Pancreas (tissue), 10 donors: ENCODE data around the gene RNPS1. TPM values are rescaled to one million over a fixed set of nuclear protein-coding genes. Genes with fewer than 3 reads are reported as not detected.
A peak's percentile ranks its signal among the peaks of the same experiment; 100 is the strongest.
"Not testable (repeated sequence)": the region's sequence is repeated elsewhere in the genome, so short reads cannot be mapped to it uniquely, and the experiment has no call there.

Experiments used
- ATAC-seq, 4 donors: fragments of 200-7000 bp; cut with Tn5 transposase; one replicate each; pipeline versions ENCODE4 v1.8.0 to v1.9.1; 2020; ENCODE audit warnings: mild to moderate bottlenecking in 4 of 4, moderate library complexity in 4 of 4
- DNase-seq, 6 donors: peaks; one replicate each; pipeline ENCODE4 v3.0.0-alpha.2; 2020
- FAIRE-seq: peaks from 2 replicates; lab custom pipeline; 2012; peaks lifted over from hg19 to GRCh38; lab: Jason Lieb, UNC
- H3K27ac ChIP-seq, 4 donors: fragments of 200-600 bp; sonication (generic); 1 replicate in 3 of 4; 2 replicates in 1 of 4; pipeline versions ENCODE4 v1.5.0 to v1.8.0; 2020
- H3K27me3 ChIP-seq, 4 donors: fragments of 200-600 bp; one replicate each; pipeline ENCODE4 v1.8.0; 2021
- H3K36me3 ChIP-seq, 3 donors: fragments of 200-600 bp; sonication (generic) in 1 of 3; one replicate each; pipeline versions ENCODE4 v1.5.0 to v1.8.0; 2020 to 2021
- H3K4me1 ChIP-seq, 3 donors: fragments of 200-600 bp; one replicate each; pipeline ENCODE4 v1.8.0; 2021
- H3K4me3 ChIP-seq, 4 donors: fragments of 200-600 bp; sonication (generic) in 2 of 4; one replicate each; pipeline versions ENCODE4 v1.5.0 to v1.8.0; 2020 to 2021
- H3K9me3 ChIP-seq, 4 donors: fragments of 200-600 bp; one replicate each; pipeline ENCODE4 v1.8.0; 2021
- WGBS, 2 donors: extraction: QIAGEN DNeasy Blood & Tissue Kit; methylation state at CpG; one replicate each; pipeline ENCODE4 v1.1.7; 2013; 5-methylcytosine and 5-hydroxymethylcytosine counted together
- intact Hi-C, 3 donors: fragments of 100-400 bp; cut with DNase I; formaldehyde crosslinking; loops; one replicate each; pipeline versions ENCODE4 v1.11.1 to v1.14.2; 2022
- polyA plus RNA-seq, 2 donors: library from polyadenylated mRNA; stranded (reverse); fragments of 200-250 nt; gene quantifications; one replicate each; pipeline ENCODE4 v1.2.3, GENCODE V29; 2013
- total RNA-seq, 6 donors: library from RNA; stranded (reverse); fragmentation: NEBNext Ultra II Directional in 4 of 6; extraction: Animal tissue kit (Norgen Biotek cat#: 25700) in 4 of 6; gene quantifications; one replicate each; pipeline versions ENCODE4 v1.2.1 to v1.2.4, GENCODE V29; 2021 to 2023
- TF ChIP-seq, protein P1 (sequence below), 4 donors: fragments of 200-600 bp; sonication (generic) in 3 of 4; IDR thresholded peaks; one replicate each; pipeline versions ENCODE4 v1.5.0 to v1.8.0; 2021; ENCODE audit warnings: antibody characterized with exemption in 4 of 4
- donor health status: healthy with polysubstance abuse.
- donor health status: DM: no; HTN: no; CAD: no; lungs with moderate emphysema.
- donor health status: DM: no; HTN: no; CAD: no.
- donor health status: control.
- donor health status: control.
- donor health status: Bipolar disorder and iron deficiency.
- donor health status: DM: yes; HTN: yes; CAD: no.
- donor health status: DM: no; HTN: no; CAD: no.
- donor health status: DM: no; HTN: no; CAD: no.
- donor health status: DM: yes; HTN: yes; CAD: no.

RNPS1 gene
- total and polyA plus RNA-seq, 8 donors = 36.0 to 103 (median 54.3) TPM

DNA sequence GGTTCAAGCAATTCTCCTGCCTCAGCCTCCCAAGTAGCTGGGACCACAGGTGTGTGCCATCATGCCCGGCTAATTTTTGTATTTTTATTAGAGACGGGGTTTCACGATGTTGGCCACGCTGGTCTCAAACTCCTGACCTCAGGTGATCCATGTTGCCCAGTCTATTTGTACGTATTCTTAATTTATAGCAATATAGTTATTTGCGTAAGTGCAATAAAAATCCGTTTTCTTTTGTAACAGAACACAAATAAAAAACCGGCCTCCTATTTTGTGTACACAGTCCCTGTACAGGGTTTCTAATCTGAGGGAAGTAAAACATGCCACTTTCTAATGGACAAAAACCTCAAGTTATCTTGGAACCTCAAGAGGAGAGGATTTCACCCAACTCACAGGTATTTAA lies 7.7 kb downstream of the RNPS1 start:
- peaks cover 0 to 5% (median under 1%) of the 10 kb centered on the region in 3 donors for H3K4me1 ChIP-seq
- H3K27me3 ChIP-seq = no peaks in the 10 kb centered on the region
- FAIRE-seq (no peak), DNase-seq (no peak), ATAC-seq (no peak)
- no peak overlapping the region for H3K27ac ChIP-seq
- peaks cover 9 to 80% (median 44%) of the 10 kb centered on the region in 3 donors for H3K36me3 ChIP-seq
- H3K4me3 ChIP-seq = no peak overlapping the region
- H3K9me3 ChIP-seq = no peaks in the 10 kb centered on the region
- WGBS, 2 donors = 94 to 97% methylated on average over 8 of the region's 8 CpGs
- intact Hi-C loops = no loop called here
- TF ChIP-seq, protein P1, sequence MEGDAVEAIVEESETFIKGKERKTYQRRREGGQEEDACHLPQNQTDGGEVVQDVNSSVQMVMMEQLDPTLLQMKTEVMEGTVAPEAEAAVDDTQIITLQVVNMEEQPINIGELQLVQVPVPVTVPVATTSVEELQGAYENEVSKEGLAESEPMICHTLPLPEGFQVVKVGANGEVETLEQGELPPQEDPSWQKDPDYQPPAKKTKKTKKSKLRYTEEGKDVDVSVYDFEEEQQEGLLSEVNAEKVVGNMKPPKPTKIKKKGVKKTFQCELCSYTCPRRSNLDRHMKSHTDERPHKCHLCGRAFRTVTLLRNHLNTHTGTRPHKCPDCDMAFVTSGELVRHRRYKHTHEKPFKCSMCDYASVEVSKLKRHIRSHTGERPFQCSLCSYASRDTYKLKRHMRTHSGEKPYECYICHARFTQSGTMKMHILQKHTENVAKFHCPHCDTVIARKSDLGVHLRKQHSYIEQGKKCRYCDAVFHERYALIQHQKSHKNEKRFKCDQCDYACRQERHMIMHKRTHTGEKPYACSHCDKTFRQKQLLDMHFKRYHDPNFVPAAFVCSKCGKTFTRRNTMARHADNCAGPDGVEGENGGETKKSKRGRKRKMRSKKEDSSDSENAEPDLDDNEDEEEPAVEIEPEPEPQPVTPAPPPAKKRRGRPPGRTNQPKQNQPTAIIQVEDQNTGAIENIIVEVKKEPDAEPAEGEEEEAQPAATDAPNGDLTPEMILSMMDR (IDR thresholded peaks at IDR 0.05) = no peak

DNA sequence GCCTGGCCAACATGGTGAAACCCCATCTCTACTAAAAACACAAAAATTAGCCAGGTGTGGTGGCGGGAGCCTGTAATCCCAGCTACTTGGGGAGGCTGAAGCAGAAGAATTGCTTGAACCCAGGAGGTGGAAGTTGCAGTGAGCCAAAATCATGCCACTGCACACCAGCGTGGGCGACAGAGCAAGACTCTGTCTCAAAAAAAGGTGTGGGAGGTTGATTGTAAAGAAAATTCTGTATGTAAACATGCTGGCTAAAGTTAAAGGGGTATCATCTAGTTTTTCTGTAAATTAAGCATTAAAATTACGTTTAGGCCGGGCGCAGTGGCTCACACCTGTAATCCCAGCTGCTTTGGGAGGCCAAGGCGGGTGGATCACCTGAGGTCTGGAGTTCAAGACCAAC lies 9.4 kb downstream of the RNPS1 start:
- H3K27ac ChIP-seq, FAIRE-seq, H3K4me3 ChIP-seq, ATAC-seq, DNase-seq, H3K4me1 ChIP-seq, H3K9me3 ChIP-seq, H3K27me3 ChIP-seq: not testable (repeated sequence)
- WGBS, 2 donors = 94 to 96% methylated on average over 7 of the region's 7 CpGs
- peaks cover 9 to 90% (median 59%) of the 10 kb centered on the region in 3 donors for H3K36me3 ChIP-seq
- intact Hi-C loops = loop anchor here in 1 of 3 donors (10.0 kb wide), 1 partner anchor 64 kb away; the partner anchor contains the start of gene CASKIN1

DNA sequence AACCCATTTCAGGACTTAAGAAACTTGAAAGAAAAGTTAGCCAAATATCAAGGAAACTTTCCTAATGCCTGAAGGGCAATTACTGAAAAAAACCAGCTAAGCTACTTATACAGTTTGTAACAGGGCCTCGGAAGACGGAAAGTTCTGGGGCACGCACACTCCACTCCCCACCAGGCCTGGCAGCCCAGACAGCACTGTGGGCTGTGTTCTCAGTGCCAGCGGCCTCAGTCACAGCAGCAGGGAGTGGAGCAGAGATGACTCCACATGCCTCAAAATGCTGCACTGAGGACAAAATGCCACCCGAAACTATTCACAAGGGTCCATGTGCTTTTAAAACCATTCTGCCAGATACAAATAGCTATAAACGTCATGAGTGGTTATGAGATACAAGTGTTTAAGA lies 10.2 kb downstream of the RNPS1 start:
- Histone ChIP-seq H3K27me3 (no peaks in the 10 kb centered on the region), H3K36me3 (peaks cover 9 to 88% (median 57%) of the 10 kb centered on the region in 3 donors), H3K9me3 (no peaks in the 10 kb centered on the region), H3K4me1 (peaks cover 0 to under 1% (median 0%) of the 10 kb centered on the region in 3 donors), H3K27ac (no peak overlapping the region), H3K4me3 (no peak overlapping the region)
- TF ChIP-seq, protein P1 (IDR thresholded peaks at IDR 0.05) = no peak
- no peak for ATAC-seq
- intact Hi-C loops = loop anchor here in 1 of 3 donors (10.0 kb wide), 1 partner anchor 63 kb away; the partner anchor contains the start of gene CASKIN1
- FAIRE-seq = no peak
- 88 to 98% methylated on average over 6 of the region's 6 CpGs for WGBS, 2 donors
- peak in 2 of 6 donors; percentile 5 to 15 for DNase-seq

DNA sequence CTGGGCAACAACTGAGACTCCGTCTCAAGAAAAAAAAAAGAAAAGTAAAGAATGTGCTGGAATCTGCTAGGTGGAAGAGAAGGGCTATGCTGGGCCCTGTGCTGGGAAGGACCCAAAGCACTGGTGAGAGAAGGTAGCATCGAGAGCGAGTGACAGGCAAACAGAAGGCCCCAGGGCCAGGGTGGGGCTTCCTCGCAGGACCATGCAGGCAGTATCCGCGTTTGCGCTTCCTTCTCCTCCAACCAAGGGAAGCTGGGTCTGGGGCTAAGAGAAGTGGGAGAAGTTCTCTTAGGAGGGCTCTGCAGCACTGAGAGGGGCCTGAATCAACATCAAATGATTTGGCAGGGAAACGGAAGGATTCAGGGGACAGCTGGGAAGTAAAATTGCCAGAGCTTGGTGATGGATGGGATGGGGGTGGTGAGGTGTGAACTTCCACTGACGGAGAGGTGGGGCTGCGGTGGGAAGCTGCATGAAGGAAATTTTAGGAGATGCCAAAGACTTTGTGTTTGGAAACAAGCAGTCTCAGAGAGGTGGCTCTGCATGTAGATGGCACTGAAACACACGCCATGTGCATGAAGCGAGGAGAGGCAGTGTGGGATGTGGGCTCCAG lies 11.3 kb downstream of the RNPS1 start:
- Histone ChIP-seq H3K27ac (no peak overlapping the region), H3K9me3 (no peaks in the 10 kb centered on the region), H3K27me3 (no peaks in the 10 kb centered on the region), H3K36me3 (peaks cover 2 to 80% (median 46%) of the 10 kb centered on the region in 3 donors), H3K4me3 (no peak overlapping the region), H3K4me1 (peaks cover 0 to 11% (median 8%) of the 10 kb centered on the region in 3 donors)
- 90 to 92% methylated on average over 12 of the region's 12 CpGs for WGBS, 2 donors
- DNase-seq (peak in 2 of 6 donors; percentile 17 to 20), FAIRE-seq (no peak), ATAC-seq (no peak)
- intact Hi-C loops = loop anchor here in 1 of 3 donors (10.0 kb wide), 1 partner anchor 62 kb away; the partner anchor contains the start of gene CASKIN1
- TF ChIP-seq, protein P1 (IDR thresholded peaks at IDR 0.05) = no peak

DNA sequence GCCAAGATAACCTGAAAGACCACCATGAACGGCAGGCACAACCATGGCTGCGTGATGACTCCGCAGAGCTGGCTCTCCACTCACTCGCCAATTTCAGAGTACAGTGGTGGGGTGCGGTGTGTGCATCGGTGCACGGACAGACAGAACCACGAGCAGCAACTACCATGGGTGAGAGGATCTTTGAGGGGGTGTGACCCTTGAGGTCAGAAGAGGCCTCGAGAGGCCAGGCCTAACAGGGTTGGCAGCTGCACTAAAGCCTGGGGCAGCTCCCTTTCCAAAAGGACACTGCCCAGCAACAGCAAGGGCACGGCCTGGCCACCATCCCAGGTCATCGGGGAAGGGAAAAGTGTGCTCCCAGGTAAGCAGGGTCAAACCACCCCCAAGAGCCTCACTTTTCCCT lies 14.6 kb downstream of the RNPS1 start:
- no peaks in the 10 kb centered on the region for H3K27me3 ChIP-seq
- H3K4me3 ChIP-seq = no peak overlapping the region
- H3K27ac ChIP-seq = no peak overlapping the region
- H3K4me1 ChIP-seq = peaks cover 0 to 21% (median 8%) of the 10 kb centered on the region in 3 donors
- TF ChIP-seq, protein P1 (IDR thresholded peaks at IDR 0.05) = no peak
- intact Hi-C loops = loop anchor here in 1 of 3 donors (10.0 kb wide), 1 partner anchor 58 kb away; the partner anchor contains the start of gene CASKIN1
- peaks cover 2 to 53% (median 41%) of the 10 kb centered on the region in 3 donors for H3K36me3 ChIP-seq
- no peaks in the 10 kb centered on the region for H3K9me3 ChIP-seq
- peak in 2 of 6 donors; percentile 16 to 30 for DNase-seq
- WGBS, 2 donors = 87 to 91% methylated on average over 11 of the region's 11 CpGs
- no peak for FAIRE-seq
- ATAC-seq = no peak
